GM19455 (cell line): Measurements from ENCODE around the gene LRG1.

Experiments used
- ATAC-seq: cut with Tn5 transposase; IDR thresholded peaks from one replicate; pipeline ENCODE4 v1.9.1; 2021; ENCODE audit not compliant: unreplicated experiment

Gene LRG1

GRCh38 chr19:4511300-4512054 lies 28.4 kb downstream of the LRG1 start:
- no peak for ATAC-seq

GRCh38 chr19:4510435-4511255 lies 29.2 kb downstream of the LRG1 start:
- no peak for ATAC-seq

GRCh38 chr19:4508698-4509097 lies 31.1 kb downstream of the LRG1 start:
- ATAC-seq, result no peak

GRCh38 chr19:4507804-4508203 lies 32.0 kb downstream of the LRG1 start:
- no peak for ATAC-seq

GRCh38 chr19:4507150-4507452 lies 32.7 kb downstream of the LRG1 start:
- ATAC-seq, result no peak

GRCh38 chr19:4506449-4507149 lies 33.2 kb downstream of the LRG1 start:
- ATAC-seq, result no peak

- no peak for ATAC-seq
These were observed 34.0 kb downstream of the LRG1 start for GRCh38 chr19:4505570-4506448.

- no peak for ATAC-seq
These were observed 34.8 kb downstream of the LRG1 start for GRCh38 chr19:4504891-4505569.

- ATAC-seq, result no peak
These were observed 35.5 kb downstream of the LRG1 start for GRCh38 chr19:4504297-4504701.

GRCh38 chr19:4503825-4504170 lies 36.0 kb downstream of the LRG1 start:
- ATAC-seq, result no peak

GRCh38 chr19:4503132-4503824 lies 36.6 kb downstream of the LRG1 start:
- no peak for ATAC-seq

GRCh38 chr19:4502282-4503131 lies 37.3 kb downstream of the LRG1 start:
- no peak for ATAC-seq

GRCh38 chr19:4501691-4502090 lies 38.1 kb downstream of the LRG1 start:
- no peak for ATAC-seq

GRCh38 chr19:4500841-4501591 lies 38.8 kb downstream of the LRG1 start:
- ATAC-seq, result no peak

- ATAC-seq, result no peak
These were observed 40.0 kb downstream of the LRG1 start for GRCh38 chr19:4499855-4500254.

GRCh38 chr19:4499318-4499717 lies 40.5 kb downstream of the LRG1 start:
- ATAC-seq, result no peak

GRCh38 chr19:4498694-4499093 lies 41.1 kb downstream of the LRG1 start:
- no peak for ATAC-seq

GRCh38 chr19:4497770-4498389 lies 42.0 kb downstream of the LRG1 start:
- no peak for ATAC-seq
